ENCODE data around the gene SFMBT1. TPM values are rescaled to one million over a fixed set of nuclear protein-coding genes. Genes with fewer than 3 reads are reported as not detected.
A peak's percentile ranks its signal among the peaks of the same experiment; 100 is the strongest.

The SFMBT1 gene
- total and polyA plus RNA-seq, 4 donors, result 4.4 to 17.8 (median 10.4) TPM

GRCh38 chr3:52891615-52892081 lies 154.2 kb downstream of the SFMBT1 start (continued):
- TF ChIP-seq ATF3 (IDR thresholded peaks at IDR 0.05), result no peak
- peak; percentile 71 for TF ChIP-seq SP1 (IDR thresholded peaks at IDR 0.05)
- peak; percentile 8 for TF ChIP-seq FOXA2 (IDR thresholded peaks at IDR 0.05)
- TF ChIP-seq GABPA (IDR thresholded peaks at IDR 0.05 in 1 of 2, conservative IDR thresholded peaks at IDR 0.05 in 1 of 2), result no peak
- TF ChIP-seq, protein P1, sequence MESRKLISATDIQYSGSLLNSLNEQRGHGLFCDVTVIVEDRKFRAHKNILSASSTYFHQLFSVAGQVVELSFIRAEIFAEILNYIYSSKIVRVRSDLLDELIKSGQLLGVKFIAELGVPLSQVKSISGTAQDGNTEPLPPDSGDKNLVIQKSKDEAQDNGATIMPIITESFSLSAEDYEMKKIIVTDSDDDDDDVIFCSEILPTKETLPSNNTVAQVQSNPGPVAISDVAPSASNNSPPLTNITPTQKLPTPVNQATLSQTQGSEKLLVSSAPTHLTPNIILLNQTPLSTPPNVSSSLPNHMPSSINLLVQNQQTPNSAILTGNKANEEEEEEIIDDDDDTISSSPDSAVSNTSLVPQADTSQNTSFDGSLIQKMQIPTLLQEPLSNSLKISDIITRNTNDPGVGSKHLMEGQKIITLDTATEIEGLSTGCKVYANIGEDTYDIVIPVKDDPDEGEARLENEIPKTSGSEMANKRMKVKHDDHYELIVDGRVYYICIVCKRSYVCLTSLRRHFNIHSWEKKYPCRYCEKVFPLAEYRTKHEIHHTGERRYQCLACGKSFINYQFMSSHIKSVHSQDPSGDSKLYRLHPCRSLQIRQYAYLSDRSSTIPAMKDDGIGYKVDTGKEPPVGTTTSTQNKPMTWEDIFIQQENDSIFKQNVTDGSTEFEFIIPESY (IDR thresholded peaks at IDR 0.05), result no peak

- Histone ChIP-seq H3K9ac (ENCODE audit: low read depth in 1 of 2, low read length in 2 of 2) (no peak overlapping the region), H3K9me3 (ENCODE audit: control insufficient read depth in 4 of 4, low read length in 3 of 4) (no peaks in the 10 kb centered on the region), H3K4me1 (ENCODE audit: control insufficient read depth in 4 of 4, insufficient read depth in 4 of 4, low read length in 3 of 4) (peaks cover 16 to 68% (median 61%) of the 10 kb centered on the region in 4 donors), H3K27me3 (ENCODE audit: control insufficient read depth in 4 of 4, insufficient read depth in 4 of 4, low read length in 3 of 4) (no peaks in the 10 kb centered on the region), H3K36me3 (ENCODE audit: control insufficient read depth in 4 of 4, insufficient read depth in 3 of 4, low read depth in 1 of 4, low read length in 3 of 4) (peaks cover 0 to 2% (median 0%) of the 10 kb centered on the region in 4 donors), H3K4me3 (ENCODE audit: low read depth in 1 of 3, low read length in 3 of 3) (no peak overlapping the region), H3K27ac (ENCODE audit: low read depth in 1 of 2, low read length in 2 of 2) (peak overlapping the region; percentile 61 to 86)
- TF ChIP-seq FOXA1 (IDR thresholded peaks at IDR 0.05), result no peak
- no peak for TF ChIP-seq JUND (IDR thresholded peaks at IDR 0.05)
- no peak for TF ChIP-seq SP1 (IDR thresholded peaks at IDR 0.05)
- TF ChIP-seq NR2F2 (IDR thresholded peaks at IDR 0.05), result no peak
- no peak for TF ChIP-seq RXRA (IDR thresholded peaks at IDR 0.05)
- no peak for TF ChIP-seq YY1 (IDR thresholded peaks at IDR 0.05)
- TF ChIP-seq CTCF (IDR thresholded peaks at IDR 0.05; ENCODE audit: low read depth, low read length, missing input control), result no peak
- no peak for TF ChIP-seq HNF4A (conservative IDR thresholded peaks at IDR 0.05)
- no peak for TF ChIP-seq EGR1 (IDR thresholded peaks at IDR 0.05; ENCODE audit: low read depth in 2 of 2)
- no peak for TF ChIP-seq RAD21 (IDR thresholded peaks at IDR 0.05)
- no peak for TF ChIP-seq REST (IDR thresholded peaks at IDR 0.05)
- TF ChIP-seq TAF1 (conservative IDR thresholded peaks at IDR 0.05), result no peak
- WGBS, result 50% methylated on average over 9 of the region's 9 CpGs
- DNase-seq (ENCODE audit: low spot score), result no peak
These were observed 154.7 kb downstream of the SFMBT1 start for GRCh38 chr3:52891164-52891563.

Measured in liver (tissue), 9 donors.